Ishikawa (cell line): ENCODE measurements around the gene GYS2.

Experiments used
- EGR1 ChIP-seq: IDR thresholded peaks from 2 replicates; pipeline ENCODE4 v1.6.1; 2012
- EP300 ChIP-seq: IDR thresholded peaks from 2 replicates; pipeline ENCODE4 v1.6.1; 2012; ENCODE audit warnings: borderline replicate concordance
- MAX ChIP-seq: IDR thresholded peaks from 2 replicates; pipeline ENCODE4 v1.6.1; 2012
- REST ChIP-seq: IDR thresholded peaks from 2 replicates; pipeline ENCODE4 v1.6.1; 2012; ENCODE audit warnings: low read depth, mild to moderate bottlenecking
- YY1 ChIP-seq: IDR thresholded peaks from 2 replicates; pipeline ENCODE4 v1.6.1; 2012; ENCODE audit warnings: low read depth

GRCh38 chr12:21627924-21628323 is 23.3 kb upstream of the GYS2 start:
- TF ChIP-seq MAX (no peak), YY1 (no peak), REST (no peak), EGR1 (no peak), EP300 (no peak)
